ENCODE results near the gene CEP72. TPM values are rescaled to one million over a fixed set of nuclear protein-coding genes. Genes with fewer than 3 reads are reported as not detected.

CEP72 gene
- total RNA-seq, 2 donors from 2014 or later: 4.1 to 8.2 TPM

GRCh38 chr5:643811-644271, 31.7 kb downstream of the CEP72 start:
- intact Hi-C loops (cut with DNase I, micrococcal nuclease): no loop called here
- DNase-seq: no peak
- ATAC-seq: no peak

- no peak for ATAC-seq
- intact Hi-C loops (cut with DNase I, micrococcal nuclease): no loop called here
- no peak for DNase-seq
Observed at GRCh38 chr5:644509-644908, 32.4 kb downstream of the CEP72 start.

- ATAC-seq (no peak), DNase-seq (no peak)
- intact Hi-C loops (cut with DNase I, micrococcal nuclease): no loop called here
Observed at GRCh38 chr5:644971-645370, 32.8 kb downstream of the CEP72 start.

GRCh38 chr5:645421-645820, 33.3 kb downstream of the CEP72 start:
- ATAC-seq: no peak
- intact Hi-C loops (cut with DNase I, micrococcal nuclease): no loop called here

GRCh38 chr5:646396-647201, 34.5 kb downstream of the CEP72 start:
- ATAC-seq: no peak
- intact Hi-C loops (cut with DNase I, micrococcal nuclease): no loop called here
- no peak for DNase-seq

More at GRCh38 chr5:645421-645820, 33.3 kb downstream of the CEP72 start:
- no peak for DNase-seq

DNA sequence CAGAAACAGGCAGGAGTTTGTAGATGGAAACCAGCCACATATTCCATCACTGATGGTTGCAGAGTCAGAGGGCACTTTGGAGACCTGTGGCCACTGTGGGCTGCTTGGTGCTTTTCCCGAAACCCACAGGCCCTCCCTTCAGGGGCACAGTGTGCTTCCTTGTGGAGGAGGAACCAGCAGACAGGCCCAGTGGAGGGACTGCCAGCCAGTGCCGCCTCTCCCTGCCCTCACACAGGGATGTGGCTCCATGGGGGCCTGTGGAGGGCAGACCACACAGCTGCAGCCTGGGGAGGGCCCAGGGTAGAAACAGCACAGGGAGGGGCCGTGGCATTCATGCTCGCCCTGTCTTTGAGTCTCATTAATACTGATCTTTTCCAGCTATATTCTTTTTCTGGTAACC, 35.2 kb downstream of the CEP72 start:
- ATAC-seq (no peak), DNase-seq (no peak)
- intact Hi-C loops (cut with DNase I, micrococcal nuclease): no loop called here

GRCh38 chr5:647727-648126, 35.6 kb downstream of the CEP72 start:
- no peak for DNase-seq
- intact Hi-C loops (cut with DNase I, micrococcal nuclease): no loop called here
- no peak for ATAC-seq

DNA sequence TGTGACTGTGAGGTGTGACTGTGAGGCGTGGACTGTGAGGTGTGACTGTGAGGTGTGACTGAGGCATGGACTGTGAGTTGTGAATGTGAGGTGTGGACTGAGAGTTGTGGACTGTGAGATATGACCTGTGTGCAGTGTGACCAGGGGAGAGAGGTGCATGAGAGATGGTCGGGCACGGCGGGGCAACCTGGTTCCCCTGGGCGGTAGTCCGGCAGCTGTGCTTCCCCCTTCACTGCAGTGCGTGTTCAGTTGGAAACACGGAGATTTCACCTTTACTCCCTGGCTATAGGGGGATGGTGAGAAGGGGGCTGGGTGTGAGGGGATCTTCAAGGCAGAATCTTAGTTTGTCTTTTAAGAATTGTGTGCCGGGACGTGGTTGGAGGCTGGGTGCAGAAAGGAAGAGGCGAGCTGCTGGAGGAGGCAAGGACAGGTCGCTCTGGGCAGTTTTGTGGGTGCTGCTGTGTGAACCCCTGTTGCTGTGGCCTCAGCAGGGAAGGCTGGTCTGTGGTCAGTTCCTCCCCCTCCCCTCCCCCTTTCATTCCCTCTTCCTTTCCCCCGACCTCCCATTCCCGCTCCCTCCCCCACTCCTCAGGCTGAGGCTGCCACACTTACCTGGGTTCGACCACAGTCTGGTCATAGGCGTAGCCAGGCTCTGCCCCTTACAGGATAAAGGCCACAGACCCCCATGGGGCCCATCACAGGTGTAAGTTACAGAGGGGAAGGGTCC, 39.3 kb downstream of the CEP72 start:
- intact Hi-C loops (cut with DNase I, micrococcal nuclease): no loop called here
- ATAC-seq: no peak
- DNase-seq: no peak

- intact Hi-C loops (cut with DNase I, micrococcal nuclease): no loop called here
- no peak for DNase-seq
- no peak for ATAC-seq
Observed at GRCh38 chr5:652023-652515, 39.9 kb downstream of the CEP72 start.

- DNase-seq (no peak), ATAC-seq (peak; percentile 85)
- intact Hi-C loops (cut with DNase I, micrococcal nuclease): no loop called here
Observed at GRCh38 chr5:652773-653350, 40.7 kb downstream of the CEP72 start.

DNA sequence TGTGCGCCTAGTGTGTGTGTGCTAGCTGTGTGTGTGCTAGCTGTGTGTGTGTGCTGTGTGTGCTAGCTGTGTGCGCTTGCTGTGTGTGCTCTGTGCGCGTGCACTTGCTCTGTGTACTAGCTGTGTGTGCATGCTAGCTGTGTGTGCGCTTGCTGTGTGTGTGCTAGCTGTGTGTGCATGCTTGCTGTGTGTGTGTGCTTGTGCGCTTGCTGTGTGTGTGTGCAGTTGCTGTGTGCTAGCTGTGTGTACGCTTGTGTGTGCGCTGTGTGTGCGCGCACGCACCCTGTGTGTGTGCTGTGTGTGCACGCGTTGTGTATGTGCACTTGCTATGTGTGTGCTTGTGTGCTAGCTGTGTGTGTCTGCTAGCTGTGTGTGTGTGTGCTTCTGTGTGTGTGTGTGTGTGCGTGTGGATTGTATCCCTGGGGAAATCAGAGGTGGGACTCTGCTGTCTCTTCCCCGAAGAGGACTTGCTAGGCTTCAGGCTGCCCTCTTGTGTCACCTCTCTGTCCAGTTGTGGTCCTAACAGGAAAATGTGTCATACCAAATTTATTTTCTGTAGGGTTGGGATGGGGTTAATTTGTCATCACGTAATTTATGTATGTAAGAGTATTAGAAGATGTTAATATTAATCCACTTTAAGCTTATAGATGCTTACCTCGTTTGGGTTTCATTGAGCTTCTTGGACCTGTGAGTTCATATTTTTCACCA, 42.1 kb downstream of the CEP72 start:
- ATAC-seq (no peak), DNase-seq (no peak)
- intact Hi-C loops (cut with DNase I, micrococcal nuclease): no loop called here

GRCh38 chr5:655406-655805, 43.3 kb downstream of the CEP72 start:
- no peak for ATAC-seq
- intact Hi-C loops (cut with DNase I, micrococcal nuclease): no loop called here
- DNase-seq: no peak

DNA sequence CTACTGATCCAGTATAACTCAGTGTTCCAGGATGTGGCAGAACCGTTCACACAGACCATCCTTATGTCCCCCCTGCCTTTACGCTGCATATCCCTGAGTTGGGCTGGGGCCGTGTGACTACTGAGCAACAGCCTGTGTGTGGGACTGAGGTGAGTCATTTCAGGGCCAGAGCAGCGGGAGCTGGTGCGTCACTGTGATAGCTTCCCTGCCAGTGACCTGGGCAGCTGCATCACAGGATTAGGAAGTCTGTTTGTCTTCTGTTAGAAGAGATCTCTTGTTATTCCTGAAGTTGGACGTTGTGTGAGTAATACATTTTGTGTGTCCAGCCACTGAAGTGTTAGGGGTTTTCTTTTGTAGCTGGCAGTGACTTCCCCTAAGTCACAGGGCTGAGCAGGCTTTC, 45.4 kb downstream of the CEP72 start:
- ATAC-seq (no peak), DNase-seq (no peak)
- intact Hi-C loops (cut with DNase I, micrococcal nuclease): no loop called here

DNA sequence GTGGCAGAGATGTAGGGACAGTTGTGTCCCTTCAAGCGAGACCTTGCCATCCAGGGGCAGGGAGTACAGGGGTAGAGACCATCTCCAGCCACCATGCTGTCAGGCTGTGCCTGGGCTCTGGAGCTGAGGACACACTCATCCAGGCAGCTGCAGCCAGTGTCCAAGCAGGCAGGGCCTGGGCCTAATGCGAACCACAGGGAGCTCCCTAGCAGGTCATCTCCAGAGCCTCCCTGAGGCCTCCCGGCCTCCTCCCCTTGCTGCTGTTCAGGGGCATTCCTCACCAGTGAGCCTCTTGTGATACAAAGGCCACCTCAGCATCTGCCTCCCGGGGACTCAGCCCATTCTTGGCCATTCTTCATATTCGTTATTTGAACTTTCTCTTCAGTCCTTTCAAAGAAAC, 46.0 kb downstream of the CEP72 start:
- intact Hi-C loops (cut with DNase I, micrococcal nuclease): no loop called here
- DNase-seq: no peak
- ATAC-seq: no peak

DNA sequence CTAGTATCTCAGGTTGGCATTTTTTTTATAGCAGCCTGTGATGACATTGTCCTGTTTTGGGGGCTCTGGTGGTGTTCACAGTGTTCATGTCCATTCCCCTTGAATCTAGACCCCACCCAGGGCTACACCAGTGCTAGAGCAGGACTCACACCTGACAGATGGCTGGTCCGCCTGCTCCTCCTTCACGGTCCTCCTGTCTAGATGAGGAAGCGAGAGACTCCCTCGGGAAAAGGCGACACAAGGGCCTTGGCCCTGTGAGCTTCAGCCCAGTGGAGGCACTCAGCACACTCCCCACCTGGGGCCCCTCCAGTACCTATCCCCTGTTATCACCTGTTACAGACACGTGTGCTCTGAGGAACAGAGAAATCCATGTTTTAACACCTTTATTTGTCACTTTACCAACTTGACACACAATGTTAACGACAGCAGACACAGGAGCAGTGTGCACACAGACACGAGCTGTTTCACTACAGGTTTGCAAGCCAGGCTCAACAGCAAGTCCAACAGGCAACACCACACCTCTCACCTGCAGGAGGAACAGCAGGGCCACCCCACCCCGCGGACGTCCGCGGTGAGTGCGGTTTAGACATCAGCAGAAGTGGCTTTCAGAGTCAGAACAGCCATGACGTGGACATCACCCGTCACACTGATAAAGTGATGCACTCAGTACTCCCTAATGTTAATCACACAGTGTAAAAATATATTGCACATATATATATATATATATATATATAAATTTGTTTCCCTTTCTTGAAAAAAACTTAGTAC, 47.5 kb downstream of the CEP72 start:
- DNase-seq (no peak), ATAC-seq (no peak)
- intact Hi-C loops (cut with DNase I, micrococcal nuclease): no loop called here

- no peak for DNase-seq
- ATAC-seq: no peak
- intact Hi-C loops (cut with DNase I, micrococcal nuclease): no loop called here
Observed at GRCh38 chr5:660491-661030, 48.4 kb downstream of the CEP72 start.

- intact Hi-C loops (cut with DNase I, micrococcal nuclease): no loop called here
- DNase-seq (no peak), ATAC-seq (no peak)
Observed at GRCh38 chr5:661891-662750, 50.0 kb downstream of the CEP72 start.
